Fibroblast of lung (primary cell): ENCODE measurements around the gene DUSP28. TPM values are rescaled to one million over a fixed set of nuclear protein-coding genes. Genes with fewer than 3 reads are reported as not detected.
A peak's percentile ranks its signal among the peaks of the same experiment; 100 is the strongest.

Experiments used
- DNase-seq, 2 donors: peaks; one replicate each; pipeline versions ENCODE4 v3.0.0 to v3.0.0-alpha.2; 2010; ENCODE audit warnings: low read depth in 2 of 2
- H2AFZ ChIP-seq: 2 replicates; pipeline ENCODE4 v1.5.1; 2012; ENCODE audit warnings: low read length, control low read depth, inconsistent platforms
- H3K27ac ChIP-seq: 2 replicates; pipeline ENCODE4 v1.5.1; 2011; ENCODE audit warnings: low read length, control low read depth; ENCODE audit not compliant: insufficient read depth
- H3K27me3 ChIP-seq: 2 replicates; pipeline ENCODE4 v1.5.1; 2011; ENCODE audit warnings: mild to moderate bottlenecking, low read length; ENCODE audit not compliant: control insufficient read depth, insufficient read depth
- H3K36me3 ChIP-seq: 2 replicates; pipeline ENCODE4 v1.5.1; 2011; ENCODE audit warnings: low read length; ENCODE audit not compliant: control insufficient read depth, insufficient read depth
- H3K4me1 ChIP-seq: 2 replicates; pipeline ENCODE4 v1.5.1; 2011; ENCODE audit warnings: low read length; ENCODE audit not compliant: control insufficient read depth, insufficient read depth; ENCODE audit errors: extremely low read depth
- H3K4me2 ChIP-seq: 2 replicates; pipeline ENCODE4 v1.5.1; 2011; ENCODE audit warnings: low read length, control low read depth; ENCODE audit not compliant: insufficient read depth; ENCODE audit errors: extremely low read depth
- H3K4me3 ChIP-seq, 4 experiments: fragments of 200-600 bp in 1 of 4; sonication (generic) in 1 of 4; replicated peaks in 1 of 4; 2 replicates each; pipeline ENCODE4 v1.5.1; 2011 to 2016; ENCODE audit warnings: low read length in 4 of 4, low read depth in 3 of 4, mild to moderate bottlenecking in 3 of 4, control low read depth in 2 of 4, inconsistent platforms in 1 of 4, mixed read lengths in 1 of 4; ENCODE audit not compliant: insufficient read depth in 1 of 4; ENCODE audit errors: control extremely low read depth in 1 of 4
- H3K79me2 ChIP-seq: 2 replicates; pipeline ENCODE4 v1.5.1; 2012; ENCODE audit warnings: mild to moderate bottlenecking, low read length, inconsistent platforms; ENCODE audit not compliant: control insufficient read depth, insufficient read depth
- H3K9ac ChIP-seq: 2 replicates; pipeline ENCODE4 v1.5.1; 2011; ENCODE audit warnings: mild to moderate bottlenecking, low read length, control low read depth; ENCODE audit not compliant: insufficient read depth
- H3K9me3 ChIP-seq: 2 replicates; pipeline ENCODE4 v1.5.1; 2012; ENCODE audit warnings: low read depth, low read length; ENCODE audit not compliant: control insufficient read depth, insufficient read depth
- H4K20me1 ChIP-seq: 2 replicates; pipeline ENCODE4 v1.5.1; 2011; ENCODE audit warnings: low read length; ENCODE audit not compliant: control insufficient read depth, insufficient read depth; ENCODE audit errors: extremely low read depth
- CTCF ChIP-seq, 2 donors: IDR thresholded peaks in 1 of 2; conservative IDR thresholded peaks in 1 of 2; 1 replicate in 1 of 2; 2 replicates in 1 of 2; pipeline ENCODE4 v1.5.1; 2011 to 2012; ENCODE audit warnings: low read length in 2 of 2, control low read depth in 1 of 2, inconsistent platforms in 1 of 2, low read depth in 1 of 2, mild to moderate bottlenecking in 1 of 2
- EZH2 ChIP-seq: IDR thresholded peaks from 2 replicates; pipeline ENCODE4 v1.5.1; 2012; ENCODE audit warnings: low read length, control low read depth, mild to moderate bottlenecking; ENCODE audit errors: missing control alignments
- polyA plus RNA-seq, 2 donors: library from polyadenylated mRNA; depleted of rRNA in 1 of 2; stranded (reverse) in 1 of 2; unstranded in 1 of 2; fragments of >200 nt; gene quantifications; 2 replicates each; pipeline ENCODE4 v1.2.1, GENCODE V29; 2011 to 2012; ENCODE audit warnings: missing spikeins in 1 of 2
- total RNA-seq: library from RNA; depleted of rRNA; stranded (reverse); fragments of >200 nt; gene quantifications from 2 replicates; pipeline ENCODE4 v1.2.1, GENCODE V29; 2014

The DUSP28 gene
- total and polyA plus RNA-seq, 2 donors (not counting 1 experiment from before 2014, with no cell fraction given), result 2.5 to 3.9 TPM

GRCh38 chr2:240558236-240558761 is 1.9 kb upstream of the DUSP28 start:
- Histone ChIP-seq H3K36me3 (no peaks in the 10 kb centered on the region), H3K27me3 (no peaks in the 10 kb centered on the region), H3K79me2 (peaks cover 6% of the 10 kb centered on the region), H3K9me3 (no peaks in the 10 kb centered on the region), H2AFZ (no peak overlapping the region), H3K4me2 (peak overlapping the region; percentile 81), H3K4me1 (peaks cover 5% of the 10 kb centered on the region), H3K9ac (no peak overlapping the region), H3K4me3 (peak overlapping the region in 2 of 4 experiments; percentile 27 to 53), H3K27ac (no peak overlapping the region), H4K20me1 (no peaks in the 10 kb centered on the region)
- DNase-seq, result no peak
- TF ChIP-seq CTCF (conservative IDR thresholded peaks at IDR 0.05 in 1 of 2, IDR thresholded peaks at IDR 0.05 in 1 of 2; ENCODE audit: low read depth in 1 of 2, low read length in 2 of 2) (no peak), EZH2 (no peak)

- TF ChIP-seq EZH2 (no peak), CTCF (conservative IDR thresholded peaks at IDR 0.05 in 1 of 2, IDR thresholded peaks at IDR 0.05 in 1 of 2; ENCODE audit: low read depth in 1 of 2, low read length in 2 of 2) (no peak)
- H3K4me3 ChIP-seq, result peak overlapping the region in 1 of 4 experiments; percentile 81
- H4K20me1 ChIP-seq, result no peaks in the 10 kb centered on the region
- H3K79me2 ChIP-seq, result peaks cover 6% of the 10 kb centered on the region
- no peak for DNase-seq
- H3K36me3 ChIP-seq, result no peaks in the 10 kb centered on the region
- no peak overlapping the region for H2AFZ ChIP-seq
- H3K9me3 ChIP-seq, result no peaks in the 10 kb centered on the region
- no peak overlapping the region for H3K9ac ChIP-seq
- H3K4me2 ChIP-seq, result peak overlapping the region; percentile 70
- H3K27ac ChIP-seq, result no peak overlapping the region
- H3K4me1 ChIP-seq, result peaks cover 5% of the 10 kb centered on the region
- no peaks in the 10 kb centered on the region for H3K27me3 ChIP-seq
These were observed 871 bp upstream of the DUSP28 start for GRCh38 chr2:240559286-240559685.

- peaks cover 6% of the 10 kb centered on the region for H3K79me2 ChIP-seq
- no peaks in the 10 kb centered on the region for H4K20me1 ChIP-seq
- H2AFZ ChIP-seq, result peak overlapping the region; percentile 42
- H3K36me3 ChIP-seq, result no peaks in the 10 kb centered on the region
- no peaks in the 10 kb centered on the region for H3K9me3 ChIP-seq
- DNase-seq, result peak; percentile 97 to 98
- peak overlapping the region; percentile 87 for H3K27ac ChIP-seq
- H3K4me2 ChIP-seq, result peak overlapping the region; percentile 96
- H3K4me1 ChIP-seq, result peaks cover 9% of the 10 kb centered on the region
- peak overlapping the region; percentile 86 for H3K9ac ChIP-seq
- peak overlapping the region; percentile 59 to 81 (median 72) for H3K4me3 ChIP-seq
- no peaks in the 10 kb centered on the region for H3K27me3 ChIP-seq
- peak; percentile 12 to 15 for TF ChIP-seq CTCF (conservative IDR thresholded peaks at IDR 0.05 in 1 of 2, IDR thresholded peaks at IDR 0.05 in 1 of 2; ENCODE audit: low read depth in 1 of 2, low read length in 2 of 2)
- no peak for TF ChIP-seq EZH2
These were observed 545 bp downstream of the DUSP28 start for GRCh38 chr2:240560480-240561324.
